ENCODE data around the gene JAKMIP2.

DNA sequence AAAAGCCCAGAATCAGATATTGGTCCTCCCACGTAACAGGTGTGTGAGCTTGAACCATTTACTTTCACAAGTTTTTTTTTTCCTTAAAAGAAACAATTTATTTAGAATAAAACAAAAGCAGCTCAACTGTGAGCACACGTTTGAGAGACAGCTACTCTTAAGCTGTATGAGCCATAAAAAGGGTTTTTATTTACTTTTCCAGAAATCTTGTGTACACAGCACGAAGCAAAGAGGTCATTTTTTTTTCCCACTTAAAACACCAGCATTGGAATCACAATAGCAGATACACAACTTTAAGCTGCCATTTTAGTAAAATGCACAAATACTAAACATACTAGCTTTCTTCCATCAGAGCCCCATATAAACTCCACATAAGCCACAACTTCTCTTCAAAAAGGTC, 44.6 kb downstream of the JAKMIP2 start:
- TF ChIP-seq POLR2A (IDR thresholded peaks at IDR 0.05) (no peak), CTCF (IDR thresholded peaks at IDR 0.05) (no peak), POLR2AphosphoS5 (IDR thresholded peaks at IDR 0.05; ENCODE audit: insufficient read depth in 1 of 2, low read depth in 1 of 2) (no peak)
